ENCODE results near the gene HSPA1A. TPM values are rescaled to one million over a fixed set of nuclear protein-coding genes. Genes with fewer than 3 reads are reported as not detected.

Gene HSPA1A
- total RNA-seq, 1 donor, result 76.9 TPM

DNA sequence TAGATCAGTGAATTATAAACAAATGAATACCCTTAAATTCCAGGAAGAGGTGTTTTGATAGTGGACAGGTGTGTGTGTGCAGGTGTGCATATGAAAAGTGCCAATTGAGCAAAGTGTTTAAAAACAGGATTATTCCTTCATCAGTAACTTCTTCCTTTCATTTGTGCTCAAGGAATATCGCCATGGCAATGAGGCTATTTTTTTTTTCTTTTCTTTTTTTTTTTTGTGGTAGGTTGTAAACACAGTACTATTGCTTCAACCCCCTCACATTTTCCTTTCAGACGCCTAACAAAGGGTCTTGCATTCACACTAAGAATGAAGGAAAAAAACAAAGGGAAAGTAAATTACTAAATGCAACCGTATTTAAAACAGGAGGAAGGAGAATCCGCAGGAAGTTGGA, 10.2 kb downstream of the HSPA1A start:
- no peak for DNase-seq (ENCODE audit: low read depth)
- no peak overlapping the region for H3K4me3 ChIP-seq (ENCODE audit: low read depth, low read length)
- TF ChIP-seq, protein P1, sequence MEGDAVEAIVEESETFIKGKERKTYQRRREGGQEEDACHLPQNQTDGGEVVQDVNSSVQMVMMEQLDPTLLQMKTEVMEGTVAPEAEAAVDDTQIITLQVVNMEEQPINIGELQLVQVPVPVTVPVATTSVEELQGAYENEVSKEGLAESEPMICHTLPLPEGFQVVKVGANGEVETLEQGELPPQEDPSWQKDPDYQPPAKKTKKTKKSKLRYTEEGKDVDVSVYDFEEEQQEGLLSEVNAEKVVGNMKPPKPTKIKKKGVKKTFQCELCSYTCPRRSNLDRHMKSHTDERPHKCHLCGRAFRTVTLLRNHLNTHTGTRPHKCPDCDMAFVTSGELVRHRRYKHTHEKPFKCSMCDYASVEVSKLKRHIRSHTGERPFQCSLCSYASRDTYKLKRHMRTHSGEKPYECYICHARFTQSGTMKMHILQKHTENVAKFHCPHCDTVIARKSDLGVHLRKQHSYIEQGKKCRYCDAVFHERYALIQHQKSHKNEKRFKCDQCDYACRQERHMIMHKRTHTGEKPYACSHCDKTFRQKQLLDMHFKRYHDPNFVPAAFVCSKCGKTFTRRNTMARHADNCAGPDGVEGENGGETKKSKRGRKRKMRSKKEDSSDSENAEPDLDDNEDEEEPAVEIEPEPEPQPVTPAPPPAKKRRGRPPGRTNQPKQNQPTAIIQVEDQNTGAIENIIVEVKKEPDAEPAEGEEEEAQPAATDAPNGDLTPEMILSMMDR (IDR thresholded peaks at IDR 0.05; ENCODE audit: insufficient read depth, low read length), result no peak

DNA sequence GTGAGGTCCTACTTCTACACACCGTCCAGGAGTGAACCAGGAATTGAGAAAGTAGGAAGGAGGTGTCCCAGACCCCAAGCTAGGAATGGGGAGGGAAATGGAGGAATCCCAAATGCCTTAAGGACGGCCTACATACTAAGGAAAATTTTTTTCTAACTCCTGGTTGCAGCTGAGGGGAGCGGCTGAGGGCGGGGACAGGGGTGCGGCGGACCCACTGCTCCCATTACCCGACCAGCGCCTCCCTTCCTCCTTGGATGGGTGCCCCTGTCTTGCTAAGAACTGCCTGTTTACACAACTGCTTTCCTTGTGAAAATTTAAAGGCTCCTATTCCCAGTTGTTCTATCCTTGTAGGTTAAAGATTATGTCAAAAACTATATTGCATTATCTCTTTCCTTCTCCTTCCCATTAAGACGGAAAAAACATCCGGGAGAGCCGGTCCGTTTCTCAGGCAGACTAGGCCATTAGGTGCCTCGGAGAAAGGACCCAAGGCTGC, 11.5 kb downstream of the HSPA1A start:
- DNase-seq (ENCODE audit: low read depth), result peak; percentile 96
- peak overlapping the region; percentile 69 for H3K4me3 ChIP-seq (ENCODE audit: low read depth, low read length)

DNA sequence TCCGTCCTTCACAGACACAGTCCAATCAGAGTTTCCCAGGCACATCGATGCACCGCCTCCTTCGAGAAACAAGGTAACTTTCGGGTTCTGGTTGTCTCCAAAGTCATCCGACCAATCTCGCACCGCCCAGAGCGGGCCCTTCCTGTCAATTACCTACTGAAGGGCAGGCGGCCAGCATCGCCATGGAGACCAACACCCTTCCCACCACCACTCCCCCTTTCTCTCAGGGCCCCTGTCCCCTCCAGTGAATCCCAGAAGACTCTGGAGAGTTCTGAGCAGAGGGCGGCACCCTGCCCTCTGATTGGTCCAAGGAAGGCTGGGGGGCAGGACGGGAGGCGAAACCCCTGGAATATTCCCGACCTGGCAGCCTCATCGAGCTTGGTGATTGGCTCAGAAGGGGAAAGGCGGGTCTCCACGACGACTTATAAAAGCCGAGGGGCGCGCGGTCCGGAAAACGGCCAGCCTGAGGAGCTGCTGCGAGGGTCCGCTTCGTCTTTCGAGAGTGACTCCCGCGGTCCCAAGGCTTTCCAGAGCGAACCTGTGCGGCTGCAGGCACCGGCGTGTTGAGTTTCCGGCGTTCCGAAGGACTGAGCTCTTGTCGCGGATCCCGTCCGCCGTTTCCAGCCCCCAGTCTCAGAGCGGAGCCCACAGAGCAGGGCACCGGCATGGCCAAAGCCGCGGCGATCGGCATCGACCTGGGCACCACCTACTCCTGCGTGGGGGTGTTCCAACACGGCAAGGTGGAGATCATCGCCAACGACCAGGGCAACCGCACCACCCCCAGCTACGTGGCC, 12.1 kb downstream of the HSPA1A start, which contains the start of gene HSPA1B:
HSPA1B (plus strand) TSS at position 453 of the 794 bp plus-strand sequence; CDS start at position 666, 213 bp downstream.
- H3K4me3 ChIP-seq (ENCODE audit: low read depth, low read length), result peak within 1 kb of the TSS; percentile 87
- DNase-seq (ENCODE audit: low read depth), result peak; percentile 100
- TF ChIP-seq, protein P1 (IDR thresholded peaks at IDR 0.05; ENCODE audit: insufficient read depth, low read length), result no peak

More for the DNA sequence above, 11.5 kb downstream of the HSPA1A start:
- TF ChIP-seq, protein P1 (IDR thresholded peaks at IDR 0.05; ENCODE audit: insufficient read depth, low read length), result no peak

DNA sequence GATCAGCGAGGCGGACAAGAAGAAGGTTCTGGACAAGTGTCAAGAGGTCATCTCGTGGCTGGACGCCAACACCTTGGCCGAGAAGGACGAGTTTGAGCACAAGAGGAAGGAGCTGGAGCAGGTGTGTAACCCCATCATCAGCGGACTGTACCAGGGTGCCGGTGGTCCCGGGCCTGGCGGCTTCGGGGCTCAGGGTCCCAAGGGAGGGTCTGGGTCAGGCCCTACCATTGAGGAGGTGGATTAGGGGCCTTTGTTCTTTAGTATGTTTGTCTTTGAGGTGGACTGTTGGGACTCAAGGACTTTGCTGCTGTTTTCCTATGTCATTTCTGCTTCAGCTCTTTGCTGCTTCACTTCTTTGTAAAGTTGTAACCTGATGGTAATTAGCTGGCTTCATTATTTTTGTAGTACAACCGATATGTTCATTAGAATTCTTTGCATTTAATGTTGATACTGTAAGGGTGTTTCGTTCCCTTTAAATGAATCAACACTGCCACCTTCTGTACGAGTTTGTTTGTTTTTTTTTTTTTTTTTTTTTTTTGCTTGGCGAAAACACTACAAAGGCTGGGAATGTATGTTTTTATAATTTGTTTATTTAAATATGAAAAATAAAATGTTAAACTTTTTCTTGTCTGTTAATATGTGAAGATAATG, 14.4 kb downstream of the HSPA1A start:
- peak; percentile 75 for DNase-seq (ENCODE audit: low read depth)
- TF ChIP-seq, protein P1 (IDR thresholded peaks at IDR 0.05; ENCODE audit: insufficient read depth, low read length), result peak; percentile 31

DNA sequence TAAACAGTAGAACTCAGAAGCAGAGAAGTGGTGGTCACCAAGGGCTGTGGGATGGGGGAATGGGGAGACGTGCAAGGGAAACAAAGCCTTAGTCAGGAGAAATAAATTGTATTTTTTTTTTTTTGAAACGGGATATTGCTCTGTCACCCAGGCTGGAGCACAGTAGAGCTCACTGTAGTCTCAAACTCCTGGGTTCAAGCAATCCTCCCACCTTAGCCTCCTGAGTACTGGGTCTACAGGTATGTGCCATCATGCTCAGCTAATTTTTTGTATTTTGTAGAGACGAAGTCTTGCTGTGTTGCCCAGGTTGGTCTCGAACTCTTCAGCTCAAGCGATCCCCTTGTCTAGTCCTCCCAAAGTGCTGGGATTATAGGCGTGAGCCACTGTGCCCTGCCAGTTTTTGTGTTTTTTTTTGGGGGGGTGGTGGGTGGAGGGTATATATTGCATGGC, 15.6 kb downstream of the HSPA1A start:
- TF ChIP-seq, protein P1 (IDR thresholded peaks at IDR 0.05; ENCODE audit: insufficient read depth, low read length), result no peak
- peak overlapping the region; percentile 85 for H3K4me3 ChIP-seq (ENCODE audit: low read depth, low read length)
- no peak for DNase-seq (ENCODE audit: low read depth)

More for the DNA sequence above, 14.4 kb downstream of the HSPA1A start:
- H3K4me3 ChIP-seq (ENCODE audit: low read depth, low read length), result peak overlapping the region; percentile 85

DNA sequence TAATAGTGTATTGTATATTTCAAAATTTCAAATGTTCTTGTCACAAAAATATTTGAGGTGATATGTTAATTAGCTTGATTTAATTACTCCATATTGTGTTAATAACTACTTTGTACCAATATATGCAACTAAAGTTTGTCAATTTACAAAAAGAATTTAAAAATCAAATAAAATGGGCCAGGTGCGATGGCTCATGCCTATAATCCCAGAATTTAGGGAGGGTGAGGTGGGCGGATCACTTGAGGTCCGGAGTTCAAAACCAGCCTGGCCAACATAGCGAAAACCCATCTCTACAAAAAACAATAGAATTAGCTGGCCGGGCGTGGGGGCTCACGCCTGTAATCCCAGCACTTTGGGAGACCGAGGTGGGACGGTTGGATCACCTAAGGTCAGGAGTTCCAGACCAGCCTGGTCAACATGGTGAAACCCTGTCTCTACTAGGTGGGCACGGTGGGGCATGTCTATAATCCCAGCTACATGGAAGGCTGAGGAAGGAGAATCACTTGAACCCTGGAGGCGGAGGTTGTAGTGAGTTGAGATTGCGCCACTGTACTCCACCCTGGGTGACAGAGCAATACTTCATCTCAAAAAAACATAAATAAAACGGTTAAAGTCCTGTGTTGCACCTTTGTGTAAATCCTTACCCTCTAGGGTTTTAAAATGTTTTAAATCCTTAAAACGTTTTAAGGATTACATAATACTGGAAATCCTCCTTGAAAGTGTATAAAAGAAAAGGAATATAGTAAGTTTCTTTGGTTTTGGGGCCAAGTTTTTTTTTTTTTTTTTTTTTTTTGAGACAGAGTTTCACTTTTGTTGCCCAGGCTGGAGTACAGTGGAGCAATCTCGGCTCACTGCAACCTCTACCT, 16.2 kb downstream of the HSPA1A start:
- TF ChIP-seq, protein P1 (IDR thresholded peaks at IDR 0.05; ENCODE audit: insufficient read depth, low read length), result no peak
- H3K4me3 ChIP-seq (ENCODE audit: low read depth, low read length), result peak overlapping the region; percentile 85
- DNase-seq (ENCODE audit: low read depth), result peak; percentile 27
